Measurements from ENCODE around the gene GALNT13. TPM values are rescaled to one million over a fixed set of nuclear protein-coding genes. Genes with fewer than 3 reads are reported as not detected.
"Not testable (repeated sequence)": the region's sequence is repeated elsewhere in the genome, so short reads cannot be mapped to it uniquely, and the experiment has no call there.

GALNT13 gene
- polyA plus RNA-seq, 2 of the 4 experiments (the other 2 are of a cell fraction), result 12.1 to 15.6 TPM

- TF ChIP-seq REST (IDR thresholded peaks at IDR 0.05), result no peak
Measured at GRCh38 chr2:154466226-154466625, 594.5 kb downstream of the GALNT13 start (continued).

- H3K27ac ChIP-seq, result no peak overlapping the region
- FAIRE-seq, result no peak
- no peaks in the 10 kb centered on the region for H3K9me3 ChIP-seq
- TF ChIP-seq MYC (IDR thresholded peaks at IDR 0.05; ENCODE audit: borderline replicate concordance, low read length) (no peak), BHLHE40 (IDR thresholded peaks at IDR 0.05; ENCODE audit: low read depth, low read length) (no peak), KDM5A (IDR thresholded peaks at IDR 0.05) (no peak), RNF2 (IDR thresholded peaks at IDR 0.05; ENCODE audit: borderline replicate concordance, low read depth) (no peak), EHMT2 (IDR thresholded peaks at IDR 0.05; ENCODE audit: low read depth) (no peak), PHF8 (IDR thresholded peaks at IDR 0.05; ENCODE audit: borderline replicate concordance, low read depth) (no peak), HEYL (CRISPR knock-in tag; IDR thresholded peaks at IDR 0.05) (no peak), POLR2AphosphoS2 (conservative IDR thresholded peaks at IDR 0.05; ENCODE audit: low read length) (no peak), CHD4 (IDR thresholded peaks at IDR 0.05; ENCODE audit: borderline replicate concordance) (no peak), MAZ (IDR thresholded peaks at IDR 0.05; ENCODE audit: borderline replicate concordance, low read depth, low read length) (no peak), CTCF (IDR thresholded peaks at IDR 0.05) (no peak)
- H3K4me3 ChIP-seq, result no peak overlapping the region
- no peak overlapping the region for H3K4me2 ChIP-seq
- ChIA-PET CTCF (no interaction called here), POLR2A (no interaction called here)
- 80% methylated on average over 2 of the region's 2 CpGs for WGBS (ENCODE audit: missing lambda C conversion rate)
- no peak for ATAC-seq
- no peaks in the 10 kb centered on the region for H3K4me1 ChIP-seq
- no peak for DNase-seq (ENCODE audit: low read depth in 1 of 2, low spot score in 1 of 2)
Measured at GRCh38 chr2:154470376-154470775, 598.7 kb downstream of the GALNT13 start.

GRCh38 chr2:154471492-154471891 lies 599.8 kb downstream of the GALNT13 start:
- H3K4me1 ChIP-seq; CTCF ChIA-PET; H3K9me3 ChIP-seq; DNase-seq (ENCODE audit: low read depth in 1 of 2, low spot score in 1 of 2); POLR2A ChIA-PET; H3K4me3 ChIP-seq; FAIRE-seq; H3K4me2 ChIP-seq; ATAC-seq; H3K27ac ChIP-seq: not testable (repeated sequence)
- 87% methylated on average over 4 of the region's 4 CpGs for WGBS (ENCODE audit: missing lambda C conversion rate)

DNA sequence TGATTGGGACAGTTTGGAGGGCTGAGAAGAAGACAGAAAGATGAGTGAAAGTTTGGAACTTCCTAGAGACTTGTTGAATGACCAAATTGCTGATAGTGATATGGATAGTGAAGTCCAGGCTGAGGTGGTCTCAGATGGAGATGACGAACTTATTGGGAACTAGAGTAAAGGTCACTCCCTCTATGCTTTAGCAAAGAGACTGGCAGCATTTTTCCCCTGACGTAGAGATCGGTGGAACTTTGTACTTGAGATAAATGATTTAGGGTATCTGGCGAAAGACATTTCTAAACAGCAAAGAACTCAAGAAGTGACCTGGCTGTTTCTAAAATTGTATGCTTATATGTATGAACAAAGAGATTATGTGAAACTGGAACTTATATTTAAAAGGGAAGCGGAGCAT lies 605.6 kb downstream of the GALNT13 start:
- TF ChIP-seq HOXB5 (CRISPR knock-in tag; IDR thresholded peaks at IDR 0.05), result no peak
- no peak for TF ChIP-seq HDAC2 (IDR thresholded peaks at IDR 0.05)
- Histone ChIP-seq H3K4me1 (no peaks in the 10 kb centered on the region), H3K4me2 (no peak overlapping the region), H3K4me3 (no peak overlapping the region), H3K9me3 (no peaks in the 10 kb centered on the region), H3K27ac (no peak overlapping the region)
- ChIA-PET POLR2A (no interaction called here), CTCF (no interaction called here)
- 80% methylated on average over 5 of the region's 5 CpGs for WGBS (ENCODE audit: missing lambda C conversion rate)
- no peak for FAIRE-seq
- ATAC-seq, result no peak
- no peak for DNase-seq (ENCODE audit: low read depth in 1 of 2, low spot score in 1 of 2)
